GM21737 (cell line): ENCODE measurements around the gene ZNF557.
"Not testable (repeated sequence)": the region's sequence is repeated elsewhere in the genome, so short reads cannot be mapped to it uniquely, and the experiment has no call there.

ENCODE experiments used
- ATAC-seq: cut with Tn5 transposase; IDR thresholded peaks from one replicate; pipeline ENCODE4 v1.9.1; 2021; ENCODE audit warnings: mild to moderate bottlenecking, moderate library complexity; ENCODE audit not compliant: unreplicated experiment

Gene ZNF557

DNA sequence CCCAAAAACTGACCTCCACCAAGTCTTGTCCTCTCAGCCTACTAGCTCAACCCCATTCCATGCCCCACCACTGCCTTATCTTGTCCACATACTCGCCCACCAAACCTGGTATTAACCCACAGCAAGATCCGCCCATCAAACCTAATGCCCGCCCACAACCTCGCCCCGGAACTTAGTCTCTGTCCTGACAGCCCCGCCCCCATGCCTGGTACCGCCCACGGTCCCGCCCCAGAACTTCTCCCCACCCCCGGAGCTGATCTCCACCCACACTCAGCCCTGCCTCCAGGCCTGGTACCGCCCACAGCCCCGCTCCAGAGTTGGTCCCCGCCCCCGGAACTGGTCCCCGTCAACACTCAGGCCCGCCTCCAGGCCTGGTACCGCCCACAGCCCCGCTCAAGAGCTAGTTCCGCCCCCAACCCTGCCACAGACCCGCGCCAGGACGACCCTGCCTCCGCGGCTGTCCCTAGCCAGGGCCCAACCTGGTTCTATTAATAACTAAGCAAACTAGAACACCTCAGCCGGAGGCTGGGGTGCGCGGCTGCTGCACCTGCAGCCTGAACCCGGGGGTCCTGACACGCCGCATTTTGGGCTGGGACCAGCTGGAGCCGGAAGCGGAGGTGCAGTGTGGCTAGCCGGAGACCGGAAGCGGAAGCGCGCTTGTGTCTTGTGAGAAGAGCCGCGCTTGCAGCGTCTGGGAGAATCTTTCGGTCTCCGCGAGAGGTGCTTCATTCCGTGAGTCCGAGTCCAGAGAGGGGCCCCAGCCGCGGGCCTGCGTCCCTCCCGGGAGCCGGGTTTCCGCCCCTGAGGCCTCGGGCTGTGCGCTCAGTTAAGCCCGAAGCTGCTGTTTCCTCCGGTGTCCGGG lies at the start of gene ZNF557:
Gene ZNF557 (plus strand): TSS at position 662 of the 862 bp plus-strand sequence. CDS start 5,372 bp downstream, outside the sequence.
- peak; percentile 90 for ATAC-seq

DNA sequence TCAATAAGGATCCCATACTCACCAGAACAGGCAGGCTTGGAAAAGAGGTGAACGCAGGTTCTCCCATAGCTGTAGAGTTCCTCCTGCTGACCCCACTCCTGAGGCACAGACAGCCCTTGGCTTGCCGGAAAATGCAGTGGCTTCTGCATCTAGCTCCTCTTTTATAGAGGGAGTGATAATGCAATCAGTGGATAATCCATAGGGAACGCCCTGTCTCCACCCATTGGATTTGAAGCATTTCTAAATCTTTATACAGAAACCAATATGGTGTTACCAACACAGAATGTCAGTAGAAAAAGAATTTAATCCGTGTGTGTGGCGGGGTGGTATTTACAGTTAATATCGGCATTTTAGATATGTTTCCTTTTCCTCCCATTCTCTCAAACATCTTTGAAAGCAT lies 48.2 kb upstream of the ZNF557 start, which contains the start of gene MBD3L2B:
Gene MBD3L2B (minus strand): TSS at position 101 of the 400 bp plus-strand sequence. CDS start 34 bp downstream, at position 67.
- ATAC-seq: not testable (repeated sequence)

DNA sequence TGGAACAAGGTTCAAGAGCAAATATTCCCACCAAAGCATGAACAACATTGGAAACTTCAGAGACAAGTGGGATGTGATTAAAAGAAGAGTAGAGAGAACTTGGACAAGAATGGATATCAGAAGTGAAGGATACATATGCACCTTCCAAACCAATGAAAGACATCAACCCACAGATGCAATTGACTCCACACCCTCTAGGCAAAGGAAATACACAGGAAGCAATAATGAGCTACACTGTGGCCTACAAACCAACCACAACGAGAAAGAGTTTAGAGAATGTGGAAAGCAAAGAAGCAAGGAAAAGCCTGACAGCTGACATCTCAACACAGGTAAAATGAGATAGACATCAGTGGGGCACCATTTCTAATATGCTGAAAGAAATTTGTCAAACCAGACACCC lies 40.7 kb upstream of the ZNF557 start:
- ATAC-seq: not testable (repeated sequence)

DNA sequence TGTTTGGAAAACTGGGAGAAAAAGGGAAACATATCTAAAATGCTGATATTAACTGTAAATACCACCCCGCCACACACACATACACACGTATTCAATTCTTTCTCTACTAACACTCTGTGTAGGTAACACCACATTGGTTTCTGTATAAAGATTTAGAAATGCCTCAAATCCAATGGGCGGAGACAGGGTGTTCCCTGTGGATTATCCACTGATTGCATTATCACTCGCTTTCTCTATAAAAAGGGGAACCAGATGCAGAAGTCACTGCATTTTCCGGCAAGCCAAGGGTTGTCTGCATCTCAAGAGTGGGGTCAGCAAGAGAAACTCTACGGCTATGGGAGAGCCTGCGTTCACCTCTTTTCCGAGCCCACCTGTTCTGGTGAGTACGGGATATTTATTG lies 39.2 kb upstream of the ZNF557 start, which contains the start of gene MBD3L5:
Gene MBD3L5 (plus strand): TSS at position 301 of the 400 bp plus-strand sequence. CDS start 34 bp downstream, at position 335.
- not testable (repeated sequence) for ATAC-seq

DNA sequence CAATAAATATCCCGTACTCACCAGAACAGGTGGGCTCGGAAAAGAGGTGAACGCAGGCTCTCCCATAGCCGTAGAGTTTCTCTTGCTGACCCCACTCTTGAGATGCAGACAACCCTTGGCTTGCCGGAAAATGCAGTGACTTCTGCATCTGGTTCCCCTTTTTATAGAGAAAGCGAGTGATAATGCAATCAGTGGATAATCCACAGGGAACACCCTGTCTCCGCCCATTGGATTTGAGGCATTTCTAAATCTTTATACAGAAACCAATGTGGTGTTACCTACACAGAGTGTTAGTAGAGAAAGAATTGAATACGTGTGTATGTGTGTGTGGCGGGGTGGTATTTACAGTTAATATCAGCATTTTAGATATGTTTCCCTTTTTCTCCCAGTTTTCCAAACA lies 29.4 kb upstream of the ZNF557 start, which contains the start of gene MBD3L4:
Gene MBD3L4 (minus strand): TSS at position 101 of the 400 bp plus-strand sequence. CDS start 35 bp downstream, at position 66.
- ATAC-seq: not testable (repeated sequence)

DNA sequence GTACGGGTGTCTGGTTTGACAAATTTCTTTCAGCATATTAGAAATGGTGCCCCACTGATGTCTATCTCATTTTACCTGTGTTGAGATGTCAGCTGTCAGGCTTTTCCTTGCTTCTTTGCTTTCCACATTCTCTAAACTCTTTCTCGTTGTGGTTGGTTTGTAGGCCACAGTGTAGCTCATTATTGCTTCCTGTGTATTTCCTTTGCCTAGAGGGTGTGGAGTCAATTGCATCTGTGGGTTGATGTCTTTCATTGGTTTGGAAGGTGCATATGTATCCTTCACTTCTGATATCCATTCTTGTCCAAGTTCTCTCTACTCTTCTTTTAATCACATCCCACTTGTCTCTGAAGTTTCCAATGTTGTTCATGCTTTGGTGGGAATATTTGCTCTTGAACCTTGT lies 27.9 kb upstream of the ZNF557 start:
- ATAC-seq: not testable (repeated sequence)

DNA sequence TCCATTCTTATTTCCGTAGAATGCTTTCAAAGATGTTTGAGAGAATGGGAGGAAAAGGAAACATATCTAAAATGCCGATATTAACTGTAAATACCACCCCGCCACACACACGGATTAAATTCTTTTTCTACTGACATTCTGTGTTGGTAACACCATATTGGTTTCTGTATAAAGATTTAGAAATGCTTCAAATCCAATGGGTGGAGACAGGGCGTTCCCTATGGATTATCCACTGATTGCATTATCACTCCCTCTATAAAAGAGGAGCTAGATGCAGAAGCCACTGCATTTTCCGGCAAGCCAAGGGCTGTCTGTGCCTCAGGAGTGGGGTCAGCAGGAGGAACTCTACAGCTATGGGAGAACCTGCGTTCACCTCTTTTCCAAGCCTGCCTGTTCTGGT lies 20.5 kb upstream of the ZNF557 start, which contains the start of gene MBD3L2:
Gene MBD3L2 (plus strand): TSS at position 301 of the 400 bp plus-strand sequence. CDS start 53 bp downstream, at position 354.
- ATAC-seq: not testable (repeated sequence)

DNA sequence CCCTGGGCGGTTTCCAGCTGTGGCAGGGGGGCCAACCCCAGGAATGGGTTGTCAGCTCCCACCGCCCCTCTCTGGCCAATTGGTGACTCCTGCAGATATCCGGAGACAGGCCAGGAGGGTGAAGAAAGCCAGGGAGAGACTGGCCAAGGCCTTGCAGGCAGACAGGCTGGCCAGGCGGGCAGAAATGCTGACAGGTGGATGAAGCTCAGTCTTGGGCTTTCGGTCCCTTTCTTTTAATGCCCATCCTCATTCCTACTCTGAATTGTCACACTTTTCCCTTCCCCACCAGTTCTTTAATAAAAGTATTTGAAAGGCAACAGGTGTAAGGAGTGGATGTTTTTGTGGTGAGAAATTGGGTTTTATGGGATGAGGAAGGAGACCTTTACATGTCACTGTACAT lies 18.1 kb upstream of the ZNF557 start:
- ATAC-seq: not testable (repeated sequence)

DNA sequence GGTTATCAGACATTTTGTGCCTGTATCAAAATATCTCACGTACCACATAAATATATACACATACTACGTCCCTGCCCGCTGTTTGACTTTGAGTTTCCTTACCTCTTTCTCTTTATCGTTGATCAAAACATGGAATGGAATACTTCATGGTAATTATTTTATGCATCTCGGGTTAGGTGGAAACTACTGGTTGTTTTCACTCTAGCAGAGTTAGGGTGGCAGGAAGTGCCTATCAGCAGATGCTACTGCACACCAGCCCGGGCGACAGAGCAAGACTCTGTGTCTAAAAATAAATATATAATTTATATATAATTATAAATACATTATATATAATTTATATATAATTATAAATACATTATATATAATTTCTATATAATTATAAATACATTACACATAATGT lies 16.6 kb upstream of the ZNF557 start:
- ATAC-seq: not testable (repeated sequence)

DNA sequence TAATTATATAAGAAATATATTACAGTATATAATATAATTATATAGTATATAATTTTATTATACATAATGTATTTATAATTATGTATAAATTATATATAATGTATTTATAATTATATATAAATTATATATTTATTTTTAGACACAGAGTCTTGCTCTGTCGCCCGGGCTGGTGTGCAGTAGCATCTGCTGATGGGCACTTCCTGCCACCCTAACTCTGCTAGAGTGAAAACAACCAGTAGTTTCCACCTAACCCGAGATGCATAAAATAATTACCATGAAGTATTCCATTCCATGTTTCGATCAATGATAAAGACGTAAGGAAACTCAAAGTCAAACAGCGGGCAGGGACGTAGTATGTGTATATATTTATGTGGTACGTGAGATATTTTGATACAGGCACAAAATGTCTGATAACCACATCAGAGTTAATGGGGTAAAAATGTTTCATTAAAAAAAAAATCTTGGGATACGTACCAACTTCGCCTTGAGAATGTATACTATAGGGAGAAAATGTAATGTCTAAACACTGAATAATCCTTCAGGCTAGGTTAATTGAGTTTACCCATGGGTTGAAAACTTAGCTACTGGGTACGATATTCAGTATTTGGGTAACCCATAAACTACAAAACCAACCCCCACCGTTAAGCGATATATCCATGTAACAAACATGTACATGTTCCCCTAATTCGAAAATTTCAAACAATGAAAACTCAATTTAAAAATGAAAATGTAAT lies 14.7 kb upstream of the ZNF557 start:
- not testable (repeated sequence) for ATAC-seq

DNA sequence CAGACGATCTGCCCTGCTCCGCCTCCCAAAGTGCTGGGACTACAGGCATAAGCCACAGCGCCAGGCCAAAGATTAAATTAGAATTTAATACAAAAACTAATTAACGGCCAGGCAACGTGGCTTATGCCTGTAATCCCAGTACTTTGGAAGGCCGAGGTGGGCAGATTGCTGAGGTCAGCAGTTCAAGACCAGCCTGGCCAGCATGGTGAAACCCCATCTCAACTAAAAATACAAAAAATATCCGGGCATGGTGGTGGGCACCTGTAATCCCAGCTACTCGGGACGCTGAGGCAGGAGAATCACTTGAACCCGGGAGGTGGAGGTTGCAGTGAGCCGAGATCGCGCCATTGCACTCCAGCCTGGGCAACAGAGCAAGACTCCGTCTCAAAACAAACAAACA lies 13.8 kb upstream of the ZNF557 start:
- ATAC-seq: not testable (repeated sequence)

DNA sequence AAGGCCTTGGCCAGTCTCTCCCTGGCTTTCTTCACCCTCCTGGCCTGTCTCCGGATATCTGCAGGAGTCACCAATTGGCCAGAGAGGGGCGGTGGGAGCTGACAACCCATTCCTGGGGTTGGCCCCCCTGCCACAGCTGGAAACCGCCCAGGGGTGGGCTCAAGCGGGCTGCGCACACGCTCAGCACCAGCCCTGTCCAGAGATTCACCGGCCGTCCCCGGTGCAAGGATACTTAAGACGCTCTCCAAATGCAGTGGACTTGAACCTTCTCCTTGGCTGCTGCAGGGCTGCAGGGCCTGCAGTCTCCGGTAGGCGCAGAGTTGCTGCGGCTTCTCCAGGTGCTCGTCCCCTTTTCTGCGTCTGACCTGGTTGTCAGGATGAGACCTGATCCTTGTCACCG lies 13.1 kb upstream of the ZNF557 start:
- not testable (repeated sequence) for ATAC-seq

DNA sequence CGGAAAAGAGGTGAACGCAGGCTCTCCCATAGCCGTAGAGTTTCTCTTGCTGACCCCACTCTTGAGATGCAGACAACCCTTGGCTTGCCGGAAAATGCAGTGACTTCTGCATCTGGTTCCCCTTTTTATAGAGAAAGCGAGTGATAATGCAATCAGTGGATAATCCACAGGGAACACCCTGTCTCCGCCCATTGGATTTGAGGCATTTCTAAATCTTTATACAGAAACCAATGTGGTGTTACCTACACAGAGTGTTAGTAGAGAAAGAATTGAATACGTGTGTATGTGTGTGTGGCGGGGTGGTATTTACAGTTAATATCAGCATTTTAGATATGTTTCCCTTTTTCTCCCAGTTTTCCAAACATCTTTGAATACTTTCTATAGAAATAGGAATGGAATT lies 10.9 kb upstream of the ZNF557 start, which contains the start of gene MBD3L3:
Gene MBD3L3 (minus strand): TSS at position 101 of the 400 bp plus-strand sequence. CDS start 71 bp downstream, at position 30.
- not testable (repeated sequence) for ATAC-seq

DNA sequence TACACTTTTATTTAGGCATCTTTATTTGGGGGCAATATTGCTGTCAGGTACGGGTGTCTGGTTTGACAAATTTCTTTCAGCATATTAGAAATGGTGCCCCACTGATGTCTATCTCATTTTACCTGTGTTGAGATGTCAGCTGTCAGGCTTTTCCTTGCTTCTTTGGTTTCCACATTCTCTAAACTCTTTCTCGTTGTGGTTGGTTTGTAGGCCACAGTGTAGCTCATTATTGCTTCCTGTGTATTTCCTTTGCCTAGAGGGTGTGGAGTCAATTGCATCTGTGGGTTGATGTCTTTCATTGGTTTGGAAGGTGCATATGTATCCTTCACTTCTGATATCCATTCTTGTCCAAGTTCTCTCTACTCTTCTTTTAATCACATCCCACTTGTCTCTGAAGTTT lies 9.5 kb upstream of the ZNF557 start:
- ATAC-seq: not testable (repeated sequence)

DNA sequence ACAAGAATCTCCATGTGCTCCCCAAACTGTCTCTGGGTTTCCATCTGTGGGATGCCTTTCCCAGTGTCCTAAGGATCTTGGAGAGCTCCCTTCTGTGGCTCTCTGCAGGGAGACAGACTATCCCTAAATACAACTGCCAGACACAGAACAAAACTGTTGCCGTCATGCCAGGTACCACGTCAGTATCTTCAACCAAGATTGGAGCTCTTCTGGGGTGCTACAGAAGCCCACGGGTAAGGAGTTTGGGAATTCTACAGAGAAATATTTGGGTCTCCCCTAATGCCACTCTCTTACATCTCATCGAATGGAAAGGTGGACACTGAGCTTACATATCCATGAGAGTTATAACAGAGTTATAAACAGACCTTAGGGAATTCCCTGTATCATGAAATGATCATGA lies 6.2 kb upstream of the ZNF557 start:
- ATAC-seq: no peak

DNA sequence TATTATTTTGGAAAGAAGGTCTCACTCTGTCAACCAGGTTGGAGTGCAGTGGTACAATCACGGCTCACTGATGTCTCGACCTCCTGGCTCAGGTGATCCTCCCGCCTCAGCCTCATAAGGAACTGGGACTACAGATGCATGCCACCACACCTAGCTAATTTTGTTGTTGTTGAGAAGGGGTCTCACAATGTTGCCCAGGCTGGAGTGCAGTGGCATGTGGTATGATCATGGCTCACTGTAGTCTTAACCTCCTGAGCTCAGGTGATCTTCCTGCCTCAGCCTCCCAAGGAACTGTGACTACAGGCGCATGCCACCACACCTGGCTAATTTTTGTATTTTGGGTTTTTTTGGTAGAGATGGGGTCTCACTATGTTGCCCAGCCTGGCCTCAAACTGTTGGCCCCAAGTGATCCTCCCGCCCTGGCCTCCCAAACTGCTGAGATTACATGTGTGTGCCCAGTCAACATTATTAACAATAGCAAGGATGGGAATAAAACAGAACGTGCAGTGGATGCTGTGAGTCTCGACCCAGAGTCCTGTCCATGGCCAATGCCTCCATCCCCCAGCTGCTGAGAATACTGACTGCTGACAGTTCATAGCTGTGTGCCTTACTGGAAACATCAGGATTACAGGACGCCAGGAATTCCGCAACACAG lies 5.6 kb upstream of the ZNF557 start:
- no peak for ATAC-seq

DNA sequence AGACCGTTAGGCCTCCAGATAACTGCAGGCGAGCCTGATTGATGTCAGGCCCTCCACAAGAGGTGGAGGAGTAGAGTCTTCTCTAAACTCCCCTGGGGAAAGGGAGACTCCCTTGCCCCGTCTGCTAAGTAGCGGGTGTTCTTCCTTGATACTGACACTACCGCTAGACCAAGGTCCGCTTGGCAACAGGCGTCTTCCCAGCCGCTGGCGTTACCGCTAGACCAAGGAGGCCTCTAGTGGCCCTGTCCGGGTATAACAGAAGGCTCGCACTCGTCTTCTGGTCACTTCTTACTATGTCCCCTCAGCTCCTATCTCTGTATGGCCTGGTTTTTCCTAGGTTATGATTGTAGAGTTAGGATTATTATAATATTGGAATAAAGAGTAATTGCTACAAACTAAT lies 2.4 kb upstream of the ZNF557 start:
- not testable (repeated sequence) for ATAC-seq

DNA sequence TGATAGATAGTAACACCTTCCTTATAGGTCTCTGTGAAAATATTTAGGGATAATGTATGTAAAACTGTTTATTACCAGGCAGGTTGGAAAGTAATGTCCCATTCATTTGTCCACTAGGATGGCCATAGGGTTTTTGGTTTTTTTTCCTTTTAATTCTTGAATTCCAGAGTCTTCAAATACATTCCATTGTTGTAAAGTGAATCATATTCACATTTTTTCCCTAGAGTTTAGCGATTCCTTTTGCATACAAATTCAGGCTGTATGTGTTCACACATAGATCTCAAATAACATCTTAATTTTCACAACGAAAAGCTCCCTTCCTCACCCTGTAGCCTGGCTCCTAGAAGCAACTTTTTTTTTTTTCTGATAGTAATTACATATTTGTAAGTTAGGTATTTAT lies 1.8 kb upstream of the ZNF557 start:
- ATAC-seq: no peak

DNA sequence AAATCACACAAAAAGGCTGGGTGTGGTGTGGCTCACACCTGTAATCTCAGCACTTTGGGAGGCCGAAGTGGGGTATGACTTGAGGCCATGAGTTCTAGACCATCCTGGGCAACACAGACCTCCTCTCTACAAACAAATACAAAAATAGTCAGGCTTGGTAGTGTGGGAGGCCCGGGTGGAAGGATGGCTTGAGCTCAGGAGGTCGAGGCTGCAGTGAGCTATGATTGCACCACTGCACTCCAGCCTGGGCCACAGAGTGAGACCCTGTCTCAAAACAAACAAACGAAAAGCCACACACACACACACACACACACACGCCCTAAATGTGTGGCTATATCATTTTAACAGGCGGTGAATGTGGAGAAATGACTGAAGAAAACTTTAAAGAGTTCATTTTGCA lies 904 bp upstream of the ZNF557 start:
- no peak for ATAC-seq

DNA sequence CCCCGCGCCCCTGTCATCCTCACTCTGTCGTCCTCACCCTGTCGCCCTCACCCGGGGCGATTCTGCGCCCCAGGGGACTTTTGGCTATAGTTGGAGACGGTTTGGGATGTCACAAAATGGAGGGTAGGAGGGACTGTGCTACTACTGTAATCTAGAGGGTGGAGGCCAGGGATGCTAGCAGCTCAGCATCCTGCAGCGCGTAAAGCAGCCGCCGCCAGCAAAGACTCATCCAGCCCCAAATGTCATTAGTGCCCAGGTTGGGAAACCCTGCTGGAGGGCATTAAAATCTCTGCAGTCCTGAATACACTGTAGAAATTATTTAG lies 362 bp downstream of the ZNF557 start:
- ATAC-seq: no peak

DNA sequence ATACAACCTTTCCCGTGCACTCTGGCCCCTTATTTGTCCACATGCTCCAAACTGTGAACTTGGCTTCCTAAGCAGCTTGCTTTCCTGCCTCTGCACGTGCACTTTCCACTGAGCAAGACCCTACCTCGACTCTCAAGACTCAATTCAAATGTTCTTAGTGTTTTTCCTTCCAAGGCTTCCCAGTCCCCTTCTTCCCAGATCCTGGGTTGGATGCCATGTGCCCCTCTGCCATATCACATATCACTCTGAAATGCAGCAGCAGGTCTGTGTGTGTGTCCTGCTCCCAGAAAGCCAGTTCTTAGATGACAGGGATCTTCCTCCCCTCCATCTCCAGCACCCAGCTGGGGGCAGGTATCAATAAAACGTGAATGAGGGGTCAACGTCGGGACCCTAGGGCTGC lies 3.0 kb downstream of the ZNF557 start:
- no peak for ATAC-seq
